Measurements from ENCODE around the gene ARSG.

GRCh38 chr17:68288804-68289203, 2.5 kb upstream of the ARSG start:
- TF ChIP-seq, protein P1, sequence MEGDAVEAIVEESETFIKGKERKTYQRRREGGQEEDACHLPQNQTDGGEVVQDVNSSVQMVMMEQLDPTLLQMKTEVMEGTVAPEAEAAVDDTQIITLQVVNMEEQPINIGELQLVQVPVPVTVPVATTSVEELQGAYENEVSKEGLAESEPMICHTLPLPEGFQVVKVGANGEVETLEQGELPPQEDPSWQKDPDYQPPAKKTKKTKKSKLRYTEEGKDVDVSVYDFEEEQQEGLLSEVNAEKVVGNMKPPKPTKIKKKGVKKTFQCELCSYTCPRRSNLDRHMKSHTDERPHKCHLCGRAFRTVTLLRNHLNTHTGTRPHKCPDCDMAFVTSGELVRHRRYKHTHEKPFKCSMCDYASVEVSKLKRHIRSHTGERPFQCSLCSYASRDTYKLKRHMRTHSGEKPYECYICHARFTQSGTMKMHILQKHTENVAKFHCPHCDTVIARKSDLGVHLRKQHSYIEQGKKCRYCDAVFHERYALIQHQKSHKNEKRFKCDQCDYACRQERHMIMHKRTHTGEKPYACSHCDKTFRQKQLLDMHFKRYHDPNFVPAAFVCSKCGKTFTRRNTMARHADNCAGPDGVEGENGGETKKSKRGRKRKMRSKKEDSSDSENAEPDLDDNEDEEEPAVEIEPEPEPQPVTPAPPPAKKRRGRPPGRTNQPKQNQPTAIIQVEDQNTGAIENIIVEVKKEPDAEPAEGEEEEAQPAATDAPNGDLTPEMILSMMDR (IDR thresholded peaks at IDR 0.05) = no peak
- TF ChIP-seq POLR2A (IDR thresholded peaks at IDR 0.05) = no peak
